ENCODE results near the gene TRIM14. TPM values are rescaled to one million over a fixed set of nuclear protein-coding genes. Genes with fewer than 3 reads are reported as not detected.
"Not testable (repeated sequence)": the region's sequence is repeated elsewhere in the genome, so short reads cannot be mapped to it uniquely, and the experiment has no call there.

Gene TRIM14
- total RNA-seq, 1 donor from 2014 or later, result 25.8 TPM

- no peak for TF ChIP-seq POLR2A (IDR thresholded peaks at IDR 0.05)
- TF ChIP-seq POLR2AphosphoS5 (IDR thresholded peaks at IDR 0.05; ENCODE audit: insufficient read depth in 1 of 2, low read depth in 1 of 2), result no peak
- TF ChIP-seq CTCF (IDR thresholded peaks at IDR 0.05), result no peak
- no peak for DNase-seq (ENCODE audit: extremely low spot score in 2 of 2)
- no peak overlapping the region for H3K27ac ChIP-seq
- H3K4me1 ChIP-seq, result no peaks in the 10 kb centered on the region
- H3K9me3 ChIP-seq, result no peaks in the 10 kb centered on the region
- no peak overlapping the region for H3K4me3 ChIP-seq
- H3K36me3 ChIP-seq, result peaks cover 0 to 3% of the 10 kb centered on the region in 2 donors
- intact Hi-C loops (cut with DNase I), result no loop called here
- no peaks in the 10 kb centered on the region for H3K27me3 ChIP-seq
These were observed 23.6 kb downstream of the TRIM14 start for GRCh38 chr9:98095401-98095800.

GRCh38 chr9:98094851-98095250 lies 24.2 kb downstream of the TRIM14 start:
- TF ChIP-seq CTCF (IDR thresholded peaks at IDR 0.05) (no peak), POLR2AphosphoS5 (IDR thresholded peaks at IDR 0.05; ENCODE audit: insufficient read depth in 1 of 2, low read depth in 1 of 2) (no peak), POLR2A (IDR thresholded peaks at IDR 0.05) (no peak)

GRCh38 chr9:98094316-98094715 lies 24.7 kb downstream of the TRIM14 start:
- DNase-seq (ENCODE audit: extremely low spot score in 2 of 2), result no peak
- TF ChIP-seq POLR2AphosphoS5 (IDR thresholded peaks at IDR 0.05; ENCODE audit: insufficient read depth in 1 of 2, low read depth in 1 of 2), result no peak
- no peak for TF ChIP-seq CTCF (IDR thresholded peaks at IDR 0.05)
- TF ChIP-seq POLR2A (IDR thresholded peaks at IDR 0.05), result no peak
- Histone ChIP-seq H3K4me1 (no peaks in the 10 kb centered on the region), H3K4me3 (no peak overlapping the region), H3K9me3 (no peaks in the 10 kb centered on the region), H3K36me3 (peaks cover 0 to 3% of the 10 kb centered on the region in 2 donors), H3K27ac (no peak overlapping the region), H3K27me3 (no peaks in the 10 kb centered on the region)
- intact Hi-C loops (cut with DNase I), result no loop called here

More at GRCh38 chr9:98094851-98095250, 24.2 kb downstream of the TRIM14 start:
- DNase-seq (ENCODE audit: extremely low spot score in 2 of 2), result no peak
- Histone ChIP-seq H3K36me3 (peaks cover 0 to 3% of the 10 kb centered on the region in 2 donors), H3K4me1 (no peaks in the 10 kb centered on the region), H3K9me3 (no peaks in the 10 kb centered on the region), H3K27me3 (no peaks in the 10 kb centered on the region), H3K4me3 (no peak overlapping the region), H3K27ac (no peak overlapping the region)
- intact Hi-C loops (cut with DNase I), result no loop called here

- TF ChIP-seq POLR2AphosphoS5 (IDR thresholded peaks at IDR 0.05; ENCODE audit: insufficient read depth in 1 of 2, low read depth in 1 of 2), result no peak
- no peak for TF ChIP-seq CTCF (IDR thresholded peaks at IDR 0.05)
- TF ChIP-seq POLR2A (IDR thresholded peaks at IDR 0.05), result no peak
- intact Hi-C loops (cut with DNase I), result no loop called here
- no peaks in the 10 kb centered on the region for H3K9me3 ChIP-seq
- H3K4me1 ChIP-seq, result peaks cover 5% of the 10 kb centered on the region
- H3K36me3 ChIP-seq, result peaks cover 0 to 3% of the 10 kb centered on the region in 2 donors
- no peak overlapping the region for H3K4me3 ChIP-seq
- no peak overlapping the region for H3K27ac ChIP-seq
- H3K27me3 ChIP-seq, result no peaks in the 10 kb centered on the region
- DNase-seq (ENCODE audit: extremely low spot score in 2 of 2), result no peak
These were observed 26.4 kb downstream of the TRIM14 start for GRCh38 chr9:98092613-98092931.

- no peak for DNase-seq (ENCODE audit: extremely low spot score in 2 of 2)
- Histone ChIP-seq H3K36me3 (peaks cover 0 to 3% of the 10 kb centered on the region in 2 donors), H3K9me3 (no peaks in the 10 kb centered on the region), H3K27ac (no peak overlapping the region), H3K4me1 (peaks cover 9% of the 10 kb centered on the region), H3K4me3 (no peak overlapping the region), H3K27me3 (no peaks in the 10 kb centered on the region)
- no peak for TF ChIP-seq POLR2A (IDR thresholded peaks at IDR 0.05)
- intact Hi-C loops (cut with DNase I), result no loop called here
These were observed 27.0 kb downstream of the TRIM14 start for GRCh38 chr9:98091735-98092612.

GRCh38 chr9:98090674-98091073 lies 28.3 kb downstream of the TRIM14 start:
- H3K4me3 ChIP-seq; H3K36me3 ChIP-seq; intact Hi-C loops (cut with DNase I); H3K4me1 ChIP-seq; H3K27me3 ChIP-seq; DNase-seq (ENCODE audit: extremely low spot score in 2 of 2); H3K9me3 ChIP-seq; H3K27ac ChIP-seq: not testable (repeated sequence)

Data from vagina (tissue), 2 donors.